ENCODE data around the gene MYLK4. TPM values are rescaled to one million over a fixed set of nuclear protein-coding genes. Genes with fewer than 3 reads are reported as not detected.

Gene MYLK4
- total RNA-seq, 3 donors from 2014 or later = 0.41 to 0.82 (median 0.43) TPM

DNA sequence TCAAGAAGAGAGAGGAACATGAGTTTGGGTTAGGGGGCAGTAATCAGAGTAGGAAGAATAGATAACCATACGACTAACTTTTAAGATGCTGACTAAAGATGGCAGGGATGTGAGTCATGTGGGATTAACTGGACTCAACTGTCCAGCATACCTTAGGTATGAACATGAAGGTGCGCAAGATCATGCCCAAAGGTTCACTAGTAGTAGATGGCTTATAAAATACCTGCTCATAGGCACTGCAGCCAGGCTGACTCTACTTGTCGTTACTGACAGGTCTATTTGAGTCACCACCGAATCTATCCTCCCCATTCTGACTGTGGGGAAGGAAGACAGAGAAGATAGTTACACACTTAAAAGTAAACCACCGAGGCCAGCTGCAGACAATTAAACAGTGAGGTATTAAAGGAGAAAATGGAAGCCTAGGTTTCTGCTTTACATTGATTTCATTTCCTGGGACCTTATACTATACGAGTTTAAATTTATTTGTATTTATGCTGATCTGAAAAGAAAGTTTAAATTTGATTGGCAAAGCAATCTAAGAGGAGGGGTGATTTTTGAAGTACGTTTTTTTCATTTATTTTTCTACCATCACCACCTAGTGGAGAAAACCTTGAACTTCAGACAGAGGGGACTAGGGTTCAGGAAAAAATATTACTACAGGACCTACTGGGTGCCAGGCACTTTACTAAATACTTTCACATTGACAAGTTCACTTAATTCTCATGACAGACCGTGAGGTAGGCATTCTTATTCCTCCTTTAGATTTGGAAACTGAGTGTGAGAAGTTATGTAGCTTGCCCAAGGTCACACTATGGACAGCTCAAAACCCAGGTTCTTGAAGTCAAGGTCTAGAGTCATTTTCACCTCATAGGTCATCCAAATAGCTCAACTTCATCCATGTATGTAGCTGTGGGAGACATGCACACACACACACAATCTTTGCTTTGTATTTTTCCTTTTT lies 10.4 kb upstream of the MYLK4 start:
- TF ChIP-seq, protein P1, sequence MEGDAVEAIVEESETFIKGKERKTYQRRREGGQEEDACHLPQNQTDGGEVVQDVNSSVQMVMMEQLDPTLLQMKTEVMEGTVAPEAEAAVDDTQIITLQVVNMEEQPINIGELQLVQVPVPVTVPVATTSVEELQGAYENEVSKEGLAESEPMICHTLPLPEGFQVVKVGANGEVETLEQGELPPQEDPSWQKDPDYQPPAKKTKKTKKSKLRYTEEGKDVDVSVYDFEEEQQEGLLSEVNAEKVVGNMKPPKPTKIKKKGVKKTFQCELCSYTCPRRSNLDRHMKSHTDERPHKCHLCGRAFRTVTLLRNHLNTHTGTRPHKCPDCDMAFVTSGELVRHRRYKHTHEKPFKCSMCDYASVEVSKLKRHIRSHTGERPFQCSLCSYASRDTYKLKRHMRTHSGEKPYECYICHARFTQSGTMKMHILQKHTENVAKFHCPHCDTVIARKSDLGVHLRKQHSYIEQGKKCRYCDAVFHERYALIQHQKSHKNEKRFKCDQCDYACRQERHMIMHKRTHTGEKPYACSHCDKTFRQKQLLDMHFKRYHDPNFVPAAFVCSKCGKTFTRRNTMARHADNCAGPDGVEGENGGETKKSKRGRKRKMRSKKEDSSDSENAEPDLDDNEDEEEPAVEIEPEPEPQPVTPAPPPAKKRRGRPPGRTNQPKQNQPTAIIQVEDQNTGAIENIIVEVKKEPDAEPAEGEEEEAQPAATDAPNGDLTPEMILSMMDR (IDR thresholded peaks at IDR 0.05) = peak; percentile 18
- H3K36me3 ChIP-seq (ENCODE audit: low read depth) = no peaks in the 10 kb centered on the region
- H3K4me1 ChIP-seq (ENCODE audit: low read depth) = peaks cover 4% of the 10 kb centered on the region
- intact Hi-C loops (cut with DNase I, micrococcal nuclease) = no loop called here
- H3K9me3 ChIP-seq = no peaks in the 10 kb centered on the region
- DNase-seq = no peak
- H3K4me3 ChIP-seq = no peak overlapping the region
- ATAC-seq = no peak

DNA sequence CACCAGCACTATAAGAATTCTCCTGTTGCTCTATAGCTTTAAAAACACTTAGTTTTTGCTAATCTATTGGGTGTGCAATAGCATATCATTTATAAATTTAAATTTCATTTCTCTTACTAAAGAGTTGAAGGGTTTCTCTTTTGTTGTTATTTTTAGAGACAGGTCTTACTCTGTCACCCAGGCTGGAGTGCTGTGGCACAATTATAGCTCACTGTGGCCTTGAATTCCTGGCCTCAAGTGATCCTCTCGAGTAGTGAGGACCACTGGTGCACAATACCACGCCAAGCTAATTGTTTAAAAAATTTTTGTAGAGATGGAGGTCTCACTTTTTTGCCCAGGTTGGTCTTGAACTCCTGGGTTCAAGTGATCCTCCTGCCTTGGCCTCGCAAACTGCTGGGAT lies 8.3 kb upstream of the MYLK4 start:
- ATAC-seq = no peak
- intact Hi-C loops (cut with DNase I, micrococcal nuclease) = loop anchor here in 1 of 2 donors (10.0 kb wide), 1 partner anchor 1164 kb away; no protein-coding TSS in a partner anchor
- TF ChIP-seq, protein P1 (IDR thresholded peaks at IDR 0.05) = no peak
- Histone ChIP-seq H3K36me3 (ENCODE audit: low read depth) (no peaks in the 10 kb centered on the region), H3K4me3 (no peak overlapping the region), H3K4me1 (ENCODE audit: low read depth) (no peaks in the 10 kb centered on the region), H3K9me3 (no peaks in the 10 kb centered on the region)
- DNase-seq = no peak

DNA sequence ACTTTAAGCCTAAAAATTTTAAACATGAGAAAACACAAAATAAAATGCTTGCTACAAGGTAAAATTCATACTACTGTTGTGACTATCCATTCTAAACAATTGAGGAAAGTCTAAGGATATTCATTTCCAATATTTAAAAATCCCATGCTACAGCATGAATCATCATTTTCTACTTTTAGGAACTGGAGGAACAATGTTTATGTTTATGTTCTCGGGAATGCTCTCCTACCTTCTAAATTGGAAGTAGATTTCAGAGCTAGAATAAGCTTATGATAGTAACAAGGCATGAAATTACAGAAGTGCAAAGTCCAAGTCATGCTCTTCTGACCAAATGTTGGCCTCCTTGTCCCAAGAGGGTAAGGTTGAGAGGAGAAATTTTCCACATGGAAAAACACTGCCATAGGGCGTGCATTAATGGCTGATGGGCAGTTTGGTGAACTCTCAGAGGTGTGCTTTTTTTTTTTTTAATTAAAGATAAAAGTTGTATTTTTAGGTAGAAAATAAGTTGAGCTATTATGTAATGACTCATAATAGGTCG lies 6.0 kb upstream of the MYLK4 start:
- DNase-seq (no peak), ATAC-seq (no peak)
- Histone ChIP-seq H3K9me3 (no peaks in the 10 kb centered on the region), H3K36me3 (ENCODE audit: low read depth) (no peaks in the 10 kb centered on the region), H3K4me1 (ENCODE audit: low read depth) (no peaks in the 10 kb centered on the region), H3K4me3 (no peak overlapping the region)
- TF ChIP-seq, protein P1 (IDR thresholded peaks at IDR 0.05) = no peak
- intact Hi-C loops (cut with DNase I, micrococcal nuclease) = loop anchor here in 1 of 2 donors (10.0 kb wide), 1 partner anchor 1162 kb away; no protein-coding TSS in a partner anchor

GRCh38 chr6:2756241-2756640 lies 5.5 kb upstream of the MYLK4 start:
- Histone ChIP-seq H3K9me3 (no peaks in the 10 kb centered on the region), H3K36me3 (ENCODE audit: low read depth) (no peaks in the 10 kb centered on the region), H3K4me1 (ENCODE audit: low read depth) (no peaks in the 10 kb centered on the region), H3K4me3 (no peak overlapping the region)
- intact Hi-C loops (cut with DNase I, micrococcal nuclease) = loop anchor here in 1 of 2 donors (10.0 kb wide), 1 partner anchor 1161 kb away; no protein-coding TSS in a partner anchor
- DNase-seq = no peak
- no peak for ATAC-seq
- TF ChIP-seq, protein P1 (IDR thresholded peaks at IDR 0.05) = no peak

DNA sequence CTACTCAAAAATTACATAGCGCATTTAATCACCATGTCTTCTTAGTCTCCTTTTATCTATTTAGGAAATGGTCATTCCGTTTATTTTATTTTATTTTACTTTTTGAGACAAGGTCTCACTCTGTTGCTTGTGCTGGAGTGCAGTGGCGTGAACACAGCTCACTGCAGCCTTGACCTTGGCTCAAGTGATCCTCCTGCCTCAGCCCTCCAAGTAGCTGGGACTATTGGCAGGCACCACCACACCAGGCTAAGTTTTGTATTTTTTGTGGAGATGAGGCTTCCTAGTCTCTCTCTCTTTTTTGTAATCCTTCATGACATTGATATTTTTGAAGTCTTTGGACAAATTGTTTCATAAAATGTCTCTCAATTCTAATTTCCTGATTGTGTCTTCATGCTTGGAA lies 4.7 kb upstream of the MYLK4 start:
- no peaks in the 10 kb centered on the region for H3K4me1 ChIP-seq (ENCODE audit: low read depth)
- H3K4me3 ChIP-seq = no peak overlapping the region
- intact Hi-C loops (cut with DNase I, micrococcal nuclease) = loop anchor here in 1 of 2 donors (10.0 kb wide), 1 partner anchor 1161 kb away; no protein-coding TSS in a partner anchor
- no peaks in the 10 kb centered on the region for H3K36me3 ChIP-seq (ENCODE audit: low read depth)
- DNase-seq (no peak), ATAC-seq (no peak)
- TF ChIP-seq, protein P1 (IDR thresholded peaks at IDR 0.05) = no peak
- H3K9me3 ChIP-seq = no peaks in the 10 kb centered on the region
